Measurements from ENCODE around the gene DNAJC1. TPM values are rescaled to one million over a fixed set of nuclear protein-coding genes. Genes with fewer than 3 reads are reported as not detected.

Gene DNAJC1
- total RNA-seq, 3 donors from 2014 or later (not counting 1 experiment from before 2014, with no cell fraction given): 38.4 to 63.7 (median 50.6) TPM

- WGBS (ENCODE audit: insufficient coverage): 100% methylated on average over 1 of the region's 5 CpGs
- no peaks in the 10 kb centered on the region for H3K9me3 ChIP-seq (ENCODE audit: control insufficient read depth, insufficient read depth, low read length)
- Mint-ChIP-seq H3K27ac (no peak overlapping the region), H3K27me3 (ENCODE audit: low read depth in 2 of 2) (no peaks in the 10 kb centered on the region), H3K4me1 (peaks cover 14 to 33% of the 10 kb centered on the region in 2 donors), H3K4me3 (no peak overlapping the region), H3K9me3 (peaks cover 0 to 4% of the 10 kb centered on the region in 2 donors), H3K36me3 (no peaks in the 10 kb centered on the region)
- no peak overlapping the region for H3K4me3 ChIP-seq (ENCODE audit: low read length)
- intact Hi-C loops (cut with micrococcal nuclease): no loop called here
- no peak for DNase-seq
- no peak overlapping the region for H3K27ac ChIP-seq (ENCODE audit: low read length)
- TF ChIP-seq CTCF (IDR thresholded peaks at IDR 0.05): no peak
- no peaks in the 10 kb centered on the region for H3K4me1 ChIP-seq (ENCODE audit: control insufficient read depth, insufficient read depth, low read length)
- H3K36me3 ChIP-seq (ENCODE audit: control insufficient read depth, insufficient read depth, low read length): no peaks in the 10 kb centered on the region
- ATAC-seq: no peak
- H3K27me3 ChIP-seq (ENCODE audit: control insufficient read depth, insufficient read depth, low read length): no peaks in the 10 kb centered on the region
Measured at GRCh38 chr10:21969326-21970287, 33.9 kb downstream of the DNAJC1 start.

DNA sequence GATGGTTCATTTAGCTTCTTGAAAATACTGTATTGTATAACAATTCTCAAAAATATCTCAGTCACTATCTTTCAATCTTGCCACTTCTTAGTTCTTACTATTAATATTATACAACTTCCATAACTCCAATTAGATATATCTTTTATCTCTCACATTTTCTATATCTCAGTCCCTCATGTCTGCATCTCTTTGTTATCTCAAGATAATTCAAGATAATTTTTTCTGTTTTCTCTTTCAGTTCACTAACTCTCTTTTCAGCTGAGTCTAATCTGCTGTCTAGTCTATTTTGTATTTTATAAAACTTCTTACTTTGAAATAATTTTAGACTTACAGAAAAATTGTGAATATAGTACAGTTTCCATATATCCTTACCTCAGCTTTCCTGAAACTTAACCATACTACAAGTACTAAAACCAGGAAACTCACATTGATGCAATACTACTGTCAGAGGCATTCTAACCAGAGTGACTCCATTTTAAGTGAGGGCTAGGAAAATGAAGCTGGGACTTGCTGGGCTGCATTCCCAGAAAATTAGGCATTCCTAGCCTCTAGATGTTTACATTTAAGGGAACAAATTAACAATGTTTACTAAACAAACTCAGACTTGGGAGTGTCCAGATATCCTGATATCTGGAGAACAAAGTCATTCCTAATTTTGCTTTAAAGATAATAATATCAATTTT is 38.4 kb downstream of the DNAJC1 start:
- H3K4me1 ChIP-seq (ENCODE audit: control insufficient read depth, insufficient read depth, low read length): no peaks in the 10 kb centered on the region
- Mint-ChIP-seq H3K27ac (no peak overlapping the region), H3K27me3 (ENCODE audit: low read depth in 2 of 2) (no peaks in the 10 kb centered on the region), H3K4me3 (no peak overlapping the region), H3K4me1 (peaks cover 22 to 42% of the 10 kb centered on the region in 2 donors), H3K9me3 (peaks cover 0 to 4% of the 10 kb centered on the region in 2 donors), H3K36me3 (no peaks in the 10 kb centered on the region)
- TF ChIP-seq CTCF (IDR thresholded peaks at IDR 0.05): no peak
- H3K4me3 ChIP-seq (ENCODE audit: low read length): no peak overlapping the region
- ATAC-seq (no peak), DNase-seq (no peak)
- intact Hi-C loops (cut with micrococcal nuclease): no loop called here
- H3K27me3 ChIP-seq (ENCODE audit: control insufficient read depth, insufficient read depth, low read length): no peaks in the 10 kb centered on the region
- H3K9me3 ChIP-seq (ENCODE audit: control insufficient read depth, insufficient read depth, low read length): no peaks in the 10 kb centered on the region
- H3K36me3 ChIP-seq (ENCODE audit: control insufficient read depth, insufficient read depth, low read length): no peaks in the 10 kb centered on the region
- H3K27ac ChIP-seq (ENCODE audit: low read length): no peak overlapping the region

GRCh38 chr10:21962358-21962757 is 41.2 kb downstream of the DNAJC1 start:
- H3K27me3 ChIP-seq (ENCODE audit: control insufficient read depth, insufficient read depth, low read length): no peaks in the 10 kb centered on the region
- no peaks in the 10 kb centered on the region for H3K36me3 ChIP-seq (ENCODE audit: control insufficient read depth, insufficient read depth, low read length)
- no peak overlapping the region for H3K27ac Mint-ChIP-seq
- H3K4me1 ChIP-seq (ENCODE audit: control insufficient read depth, insufficient read depth, low read length): no peaks in the 10 kb centered on the region
- no peaks in the 10 kb centered on the region for H3K36me3 Mint-ChIP-seq
- no peak for TF ChIP-seq CTCF (IDR thresholded peaks at IDR 0.05)
- no peak overlapping the region for H3K4me3 ChIP-seq (ENCODE audit: low read length)
- ATAC-seq (no peak), DNase-seq (no peak)
- H3K27ac ChIP-seq (ENCODE audit: low read length): no peak overlapping the region
- 97% methylated on average over 5 of the region's 5 CpGs for WGBS (ENCODE audit: insufficient coverage)
- no peak overlapping the region for H3K4me3 Mint-ChIP-seq
- H3K27me3 Mint-ChIP-seq (ENCODE audit: low read depth in 2 of 2): no peaks in the 10 kb centered on the region
- intact Hi-C loops (cut with micrococcal nuclease): no loop called here
- H3K9me3 Mint-ChIP-seq: peaks cover 0 to 4% of the 10 kb centered on the region in 2 donors
- peaks cover 26 to 50% of the 10 kb centered on the region in 2 donors for H3K4me1 Mint-ChIP-seq
- no peaks in the 10 kb centered on the region for H3K9me3 ChIP-seq (ENCODE audit: control insufficient read depth, insufficient read depth, low read length)

All from natural killer cell (primary cell).